ENCODE data around the gene POMT2. TPM values are rescaled to one million over a fixed set of nuclear protein-coding genes. Genes with fewer than 3 reads are reported as not detected.

The POMT2 gene
- total and polyA plus RNA-seq, 4 experiments from 2014 or later = 0.86 to 15.2 (median 7.1) TPM

GRCh38 chr14:77324816-77325745 lies 4.4 kb upstream of the POMT2 start:
- CTCF ChIA-PET (ENCODE audit: partially characterized antibody) = interaction anchor here (1.2 to 2.1 kb wide), 3 partner anchors 9 to 173 kb away, joined by 5 to 12 read pairs (median 5); partner anchors contain the start of genes SAMD15 and TMED8
- no peak overlapping the region for H3K4me3 ChIP-seq (ENCODE audit: low read length in 2 of 2)
- Mint-ChIP-seq H3K36me3 (peaks cover 0 to 9% of the 10 kb centered on the region in 2 donors), H3K4me1 (peaks cover 6 to 23% (median 10%) of the 10 kb centered on the region in 4 donors), H3K9me3 (no peaks in the 10 kb centered on the region), H3K27ac (no peak overlapping the region), H3K4me3 (no peak overlapping the region), H3K27me3 (no peaks in the 10 kb centered on the region)
- H3K9me3 ChIP-seq (ENCODE audit: control insufficient read depth in 1 of 2, low read length in 2 of 2) = no peaks in the 10 kb centered on the region
- intact Hi-C loops (cut with micrococcal nuclease) = loop anchor here (5.0 kb wide), 3 partner anchors 283 to 1173 kb away; partner anchors contain the start of genes ALKBH1, GPATCH2L and SLIRP
- no peaks in the 10 kb centered on the region for H3K36me3 ChIP-seq (ENCODE audit: insufficient read depth, low read length)
- no peak for DNase-seq
- H3K27me3 ChIP-seq (ENCODE audit: insufficient read depth, low read length) = no peaks in the 10 kb centered on the region
- H3K27ac ChIP-seq (ENCODE audit: low read depth, low read length) = no peak overlapping the region
- H3K4me1 ChIP-seq (ENCODE audit: insufficient read depth, low read length) = peaks cover 9% of the 10 kb centered on the region
- POLR2A ChIA-PET (ENCODE audit: partially characterized antibody) = no interaction called here

- ChIA-PET CTCF (ENCODE audit: partially characterized antibody) (interaction anchor here (1.2 to 2.1 kb wide), 2 partner anchors 9 to 173 kb away, joined by 5 to 12 read pairs; no protein-coding TSS in a partner anchor), POLR2A (ENCODE audit: partially characterized antibody) (no interaction called here)
- Histone ChIP-seq H3K4me1 (ENCODE audit: insufficient read depth, low read length) (peaks cover 12% of the 10 kb centered on the region), H3K4me3 (ENCODE audit: low read length in 2 of 2) (no peak overlapping the region), H3K36me3 (ENCODE audit: insufficient read depth, low read length) (no peaks in the 10 kb centered on the region), H3K27ac (ENCODE audit: low read depth, low read length) (no peak overlapping the region), H3K27me3 (ENCODE audit: insufficient read depth, low read length) (no peaks in the 10 kb centered on the region), H3K9me3 (ENCODE audit: control insufficient read depth in 1 of 2, low read length in 2 of 2) (no peaks in the 10 kb centered on the region)
- H3K36me3 Mint-ChIP-seq = peaks cover 0 to 9% of the 10 kb centered on the region in 2 donors
- H3K4me1 Mint-ChIP-seq = peaks cover 8 to 27% (median 14%) of the 10 kb centered on the region in 4 donors
- DNase-seq = no peak
- no peaks in the 10 kb centered on the region for H3K27me3 Mint-ChIP-seq
- H3K9me3 Mint-ChIP-seq = no peaks in the 10 kb centered on the region
- intact Hi-C loops (cut with micrococcal nuclease) = loop anchor here (5.0 kb wide), 3 partner anchors 282 to 1172 kb away; partner anchors contain the start of genes ALKBH1, GPATCH2L and SLIRP
- no peak overlapping the region for H3K4me3 Mint-ChIP-seq
- H3K27ac Mint-ChIP-seq = peak overlapping the region in 1 of 7 donors; percentile 47
Measured at GRCh38 chr14:77324289-77324688, 3.6 kb upstream of the POMT2 start.

- no peak for DNase-seq
- Mint-ChIP-seq H3K36me3 (peaks cover 0 to 9% of the 10 kb centered on the region in 2 donors), H3K27ac (no peak overlapping the region), H3K4me3 (no peak overlapping the region), H3K27me3 (no peaks in the 10 kb centered on the region), H3K4me1 (peaks cover 8 to 27% (median 14%) of the 10 kb centered on the region in 4 donors), H3K9me3 (no peaks in the 10 kb centered on the region)
- ChIA-PET POLR2A (ENCODE audit: partially characterized antibody) (interaction anchor here (1.5 kb wide), 1 partner anchor 54 kb away, joined by 6 read pairs; the partner anchor contains the start of genes SAMD15 and TMED8), CTCF (ENCODE audit: partially characterized antibody) (interaction anchor here (1.2 kb wide), 1 partner anchor 172 kb away, joined by 5 read pairs; no protein-coding TSS in a partner anchor)
- Histone ChIP-seq H3K27me3 (ENCODE audit: insufficient read depth, low read length) (no peaks in the 10 kb centered on the region), H3K36me3 (ENCODE audit: insufficient read depth, low read length) (no peaks in the 10 kb centered on the region), H3K4me3 (ENCODE audit: low read length in 2 of 2) (no peak overlapping the region), H3K9me3 (ENCODE audit: control insufficient read depth in 1 of 2, low read length in 2 of 2) (no peaks in the 10 kb centered on the region), H3K4me1 (ENCODE audit: insufficient read depth, low read length) (peaks cover 12% of the 10 kb centered on the region), H3K27ac (ENCODE audit: low read depth, low read length) (no peak overlapping the region)
- intact Hi-C loops (cut with micrococcal nuclease) = loop anchor here (5.0 kb wide), 3 partner anchors 281 to 1171 kb away; partner anchors contain the start of genes ALKBH1, GPATCH2L and SLIRP
Measured at GRCh38 chr14:77323571-77323970, 2.9 kb upstream of the POMT2 start.

- Histone ChIP-seq H3K27me3 (ENCODE audit: insufficient read depth, low read length) (no peaks in the 10 kb centered on the region), H3K36me3 (ENCODE audit: insufficient read depth, low read length) (no peaks in the 10 kb centered on the region), H3K27ac (ENCODE audit: low read depth, low read length) (no peak overlapping the region), H3K4me3 (ENCODE audit: low read length in 2 of 2) (no peak overlapping the region), H3K4me1 (ENCODE audit: insufficient read depth, low read length) (peaks cover 12% of the 10 kb centered on the region), H3K9me3 (ENCODE audit: control insufficient read depth in 1 of 2, low read length in 2 of 2) (no peaks in the 10 kb centered on the region)
- ChIA-PET POLR2A (ENCODE audit: partially characterized antibody) (interaction anchor here (1.5 kb wide), 1 partner anchor 54 kb away, joined by 6 read pairs; the partner anchor contains the start of genes SAMD15 and TMED8), CTCF (ENCODE audit: partially characterized antibody) (interaction anchor here (2.8 kb wide), 1 partner anchor 54 kb away, joined by 9 read pairs; the partner anchor contains the start of genes SAMD15 and TMED8)
- Mint-ChIP-seq H3K27ac (peak overlapping the region in 3 of 7 donors; percentile 15 to 99 (median 99)), H3K36me3 (peaks cover 0 to 9% of the 10 kb centered on the region in 2 donors), H3K27me3 (no peaks in the 10 kb centered on the region), H3K4me3 (peak overlapping the region in 1 of 8 donors; percentile 98), H3K4me1 (peaks cover 8 to 27% (median 14%) of the 10 kb centered on the region in 4 donors), H3K9me3 (no peaks in the 10 kb centered on the region)
- intact Hi-C loops (cut with micrococcal nuclease) = loop anchor here (5.0 kb wide), 3 partner anchors 281 to 1171 kb away; partner anchors contain the start of genes ALKBH1, GPATCH2L and SLIRP
- no peak for DNase-seq
Measured at GRCh38 chr14:77322951-77323350, 2.3 kb upstream of the POMT2 start.

- Histone ChIP-seq H3K36me3 (ENCODE audit: insufficient read depth, low read length) (no peaks in the 10 kb centered on the region), H3K9me3 (ENCODE audit: control insufficient read depth in 1 of 2, low read length in 2 of 2) (no peaks in the 10 kb centered on the region), H3K4me1 (ENCODE audit: insufficient read depth, low read length) (peaks cover 12% of the 10 kb centered on the region), H3K27me3 (ENCODE audit: insufficient read depth, low read length) (no peaks in the 10 kb centered on the region), H3K4me3 (ENCODE audit: low read length in 2 of 2) (peak overlapping the region; percentile 83 to 90), H3K27ac (ENCODE audit: low read depth, low read length) (peak overlapping the region; percentile 93)
- peaks cover 8 to 27% (median 14%) of the 10 kb centered on the region in 4 donors for H3K4me1 Mint-ChIP-seq
- H3K27me3 Mint-ChIP-seq = no peaks in the 10 kb centered on the region
- intact Hi-C loops (cut with micrococcal nuclease) = loop anchor here (5.0 kb wide), 3 partner anchors 280 to 1170 kb away; partner anchors contain the start of genes ALKBH1, GPATCH2L and SLIRP
- peaks cover 0 to 9% of the 10 kb centered on the region in 2 donors for H3K36me3 Mint-ChIP-seq
- no peaks in the 10 kb centered on the region for H3K9me3 Mint-ChIP-seq
- DNase-seq = no peak
- ChIA-PET CTCF (ENCODE audit: partially characterized antibody) (interaction anchor here (1.3 to 2.8 kb wide), 4 partner anchors 54 to 252 kb away, joined by 3 to 9 read pairs (median 4); partner anchors contain the start of genes SAMD15 and TMED8), POLR2A (ENCODE audit: partially characterized antibody) (interaction anchor here (1.5 to 2.3 kb wide), 5 partner anchors 55 to 224 kb away, joined by 6 to 29 read pairs (median 13); partner anchors contain the start of genes CIPC, SAMD15, TMED8 and VIPAS39)
- H3K4me3 Mint-ChIP-seq = peak overlapping the region; percentile 96 to 100 (median 99)
- peak overlapping the region; percentile 99 to 100 (median 99) for H3K27ac Mint-ChIP-seq
Measured at GRCh38 chr14:77322250-77322902, 1.7 kb upstream of the POMT2 start.

GRCh38 chr14:77319422-77319821 lies 1.3 kb downstream of the POMT2 start:
- Mint-ChIP-seq H3K27me3 (no peaks in the 10 kb centered on the region), H3K27ac (peak overlapping the region in 3 of 7 donors; percentile 10 to 96 (median 96)), H3K4me3 (peak overlapping the region in 7 of 8 donors; percentile 6 to 95 (median 89)), H3K9me3 (no peaks in the 10 kb centered on the region), H3K4me1 (peaks cover 8 to 27% (median 14%) of the 10 kb centered on the region in 4 donors), H3K36me3 (peaks cover 0 to 9% of the 10 kb centered on the region in 2 donors)
- ChIA-PET POLR2A (ENCODE audit: partially characterized antibody) (interaction anchor here (1.6 to 2.0 kb wide), 2 partner anchors 136 to 199 kb away, joined by 3 to 8 read pairs; no protein-coding TSS in a partner anchor), CTCF (ENCODE audit: partially characterized antibody) (no interaction called here)
- Histone ChIP-seq H3K36me3 (ENCODE audit: insufficient read depth, low read length) (no peaks in the 10 kb centered on the region), H3K4me3 (ENCODE audit: low read length in 2 of 2) (no peak overlapping the region), H3K9me3 (ENCODE audit: control insufficient read depth in 1 of 2, low read length in 2 of 2) (no peaks in the 10 kb centered on the region), H3K27ac (ENCODE audit: low read depth, low read length) (peak overlapping the region; percentile 93), H3K27me3 (ENCODE audit: insufficient read depth, low read length) (no peaks in the 10 kb centered on the region), H3K4me1 (ENCODE audit: insufficient read depth, low read length) (peaks cover 12% of the 10 kb centered on the region)
- intact Hi-C loops (cut with micrococcal nuclease) = loop anchor here (5.0 kb wide), 1 partner anchor 182 kb away; no protein-coding TSS in a partner anchor
- no peak for DNase-seq

Data from CD4-positive, alpha-beta memory T cell (primary cell).